BJ (cell line): ENCODE data around the gene ABHD5. TPM values are rescaled to one million over a fixed set of nuclear protein-coding genes. Genes with fewer than 3 reads are reported as not detected.
A peak's percentile ranks its signal among the peaks of the same experiment; 100 is the strongest.

Experiments
- CTCF ChIA-PET: fragments of 350-600 bp; formaldehyde crosslinking; extraction: SDS; loops from one replicate; lab custom pipeline; 2021; ENCODE audit warnings: antibody characterized with exemption, inconsistent platforms; lab: Yijun Ruan, JAX
- POLR2A ChIA-PET: fragments of 300-600 bp; sonication (Branson Sonifier 250); formaldehyde crosslinking; extraction: SDS; loops from one replicate; lab custom pipeline; 2021; ENCODE audit warnings: antibody characterized with exemption; lab: Charles Lee
- DNase-seq: peaks from one replicate; pipeline ENCODE4 v3.0.0-alpha.2; 2011; ENCODE audit warnings: low read depth
- H3K27me3 ChIP-seq: 2 replicates; pipeline ENCODE4 v1.6.0; 2011; ENCODE audit warnings: low read length; ENCODE audit not compliant: control insufficient read depth, insufficient read depth
- H3K36me3 ChIP-seq: 2 replicates; pipeline ENCODE4 v1.5.1; 2011; ENCODE audit warnings: low read length; ENCODE audit not compliant: control insufficient read depth, insufficient read depth
- H3K4me3 ChIP-seq: 2 replicates; pipeline ENCODE4 v1.5.1; 2011; ENCODE audit warnings: low read depth, mild to moderate bottlenecking, control low read depth, low read length
- CTCF ChIP-seq: IDR thresholded peaks from 2 replicates; pipeline ENCODE4 v1.5.1; 2011; ENCODE audit warnings: low read depth, mild to moderate bottlenecking, control low read depth, inconsistent platforms, low read length, moderate library complexity; ENCODE audit not compliant: insufficient read depth
- polyA plus RNA-seq: library from polyadenylated mRNA; depleted of rRNA; stranded (reverse); fragments of >200 nt; gene quantifications from 2 replicates; pipeline ENCODE4 v1.2.3, GENCODE V29; 2011

The ABHD5 gene
- polyA plus RNA-seq, 1 experiment, result 18.2 TPM

GRCh38 chr3:43696441-43696840 is 5.7 kb downstream of the ABHD5 start:
- DNase-seq, result no peak
- no peak for TF ChIP-seq CTCF
- Histone ChIP-seq H3K4me3 (no peak overlapping the region), H3K27me3 (no peaks in the 10 kb centered on the region), H3K36me3 (no peaks in the 10 kb centered on the region)
- ChIA-PET CTCF (interaction anchor here (0.7 kb wide), 1 partner anchor 73 kb away, joined by 3 read pairs; no protein-coding TSS in a partner anchor), POLR2A (no interaction called here)

GRCh38 chr3:43696881-43697280 is 6.1 kb downstream of the ABHD5 start:
- Histone ChIP-seq H3K36me3 (no peaks in the 10 kb centered on the region), H3K27me3 (no peaks in the 10 kb centered on the region), H3K4me3 (no peak overlapping the region)
- no peak for TF ChIP-seq CTCF
- no peak for DNase-seq
- POLR2A ChIA-PET, result no interaction called here
- CTCF ChIA-PET, result no interaction called here

- Histone ChIP-seq H3K27me3 (no peaks in the 10 kb centered on the region), H3K4me3 (no peak overlapping the region), H3K36me3 (peaks cover 3% of the 10 kb centered on the region; the same call in 1 of the 2 replicates)
- TF ChIP-seq CTCF, result peak; percentile 22; the same call in 1 of the 2 replicates
- CTCF ChIA-PET, result interaction anchor here (1.2 to 1.5 kb wide), 2 partner anchors 48 to 157 kb away, joined by 3 to 4 read pairs; no protein-coding TSS in a partner anchor
- POLR2A ChIA-PET, result no interaction called here
- DNase-seq, result no peak
Observed at GRCh38 chr3:43699864-43700263, 9.1 kb downstream of the ABHD5 start.

- Histone ChIP-seq H3K4me3 (no peak overlapping the region), H3K36me3 (peaks cover 3% of the 10 kb centered on the region; the same call in 1 of the 2 replicates), H3K27me3 (no peaks in the 10 kb centered on the region)
- ChIA-PET CTCF (no interaction called here), POLR2A (no interaction called here)
- TF ChIP-seq CTCF, result no peak
- no peak for DNase-seq
Observed at GRCh38 chr3:43704697-43705096, 14.0 kb downstream of the ABHD5 start.

GRCh38 chr3:43706342-43706741 is 15.6 kb downstream of the ABHD5 start:
- Histone ChIP-seq H3K36me3 (peaks cover 3% of the 10 kb centered on the region; the same call in 1 of the 2 replicates), H3K4me3 (no peak overlapping the region), H3K27me3 (no peaks in the 10 kb centered on the region)
- ChIA-PET POLR2A (no interaction called here), CTCF (interaction anchor here (0.6 to 1.4 kb wide), 2 partner anchors 32 to 53 kb away, joined by 3 to 4 read pairs; no protein-coding TSS in a partner anchor)
- DNase-seq, result no peak
- no peak for TF ChIP-seq CTCF
